Suppressor macrophage (primary cell): Measurements from ENCODE around the gene SIPA1L3.
"Not testable (repeated sequence)": the region's sequence is repeated elsewhere in the genome, so short reads cannot be mapped to it uniquely, and the experiment has no call there.

Experiments used
- DNase-seq, 4 experiments: peaks; one replicate each; pipeline ENCODE4 v3.0.0-alpha.2; 2020 to 2022
- total RNA-seq, 17 experiments: gene quantifications; one replicate each; lab custom pipeline; 2026; ENCODE audit warnings: mixed read lengths in 6 of 17, inconsistent platforms in 3 of 17; lab: John Stamatoyannopoulos, UW

SIPA1L3 gene
- 4.5 to 42.2 (median 12.0) reads per million in 17 experiments for total RNA-seq

GRCh38 chr19:37906869-37907734, at the start of gene SIPA1L3:
Gene SIPA1L3 (plus strand): TSS chr19:37907208. CDS start chr19:38081566, 174,358 bp downstream.
- DNase-seq, result peak; percentile 96 to 98 (median 98)

GRCh38 chr19:37864501-37864900, 42.5 kb upstream of the SIPA1L3 start:
- no peak for DNase-seq

GRCh38 chr19:37865930-37866329, 41.1 kb upstream of the SIPA1L3 start:
- not testable (repeated sequence) for DNase-seq

GRCh38 chr19:37867831-37868230, 39.2 kb upstream of the SIPA1L3 start:
- DNase-seq, result no peak

- DNase-seq, result no peak
These were observed 37.2 kb upstream of the SIPA1L3 start for GRCh38 chr19:37869766-37870340.

GRCh38 chr19:37872383-37872782, 34.6 kb upstream of the SIPA1L3 start:
- no peak for DNase-seq

GRCh38 chr19:37874784-37875183, 32.2 kb upstream of the SIPA1L3 start:
- no peak for DNase-seq

- no peak for DNase-seq
These were observed 31.0 kb upstream of the SIPA1L3 start for GRCh38 chr19:37876032-37876431.

- no peak for DNase-seq
These were observed 29.9 kb upstream of the SIPA1L3 start for GRCh38 chr19:37877147-37877546.

- no peak for DNase-seq
These were observed 21.6 kb upstream of the SIPA1L3 start for GRCh38 chr19:37885392-37885791.

GRCh38 chr19:37886571-37886970, 20.4 kb upstream of the SIPA1L3 start:
- no peak for DNase-seq

GRCh38 chr19:37893845-37894575, 13.0 kb upstream of the SIPA1L3 start:
- DNase-seq, result no peak

- no peak for DNase-seq
These were observed 10.8 kb upstream of the SIPA1L3 start for GRCh38 chr19:37896180-37896579.

GRCh38 chr19:37899453-37899852, 7.6 kb upstream of the SIPA1L3 start:
- no peak for DNase-seq

GRCh38 chr19:37899966-37900365, 7.0 kb upstream of the SIPA1L3 start:
- peak; percentile 23 to 66 (median 37) for DNase-seq

GRCh38 chr19:37902668-37903067, 4.3 kb upstream of the SIPA1L3 start:
- DNase-seq, result peak; percentile 80 to 92 (median 89)

GRCh38 chr19:37903096-37903495, 3.9 kb upstream of the SIPA1L3 start:
- DNase-seq, result no peak

- peak in 2 of 4 experiments; percentile 17 to 39 for DNase-seq
These were observed 801 bp upstream of the SIPA1L3 start, which contains the start of gene WDR87 for GRCh38 chr19:37905946-37906868. Gene WDR87 (minus strand): TSS chr19:37906594. CDS start chr19:37898239, 8,355 bp downstream.

- peak in 3 of 4 experiments; percentile 38 to 60 (median 56) for DNase-seq
These were observed 887 bp downstream of the SIPA1L3 start for GRCh38 chr19:37907735-37908455.

GRCh38 chr19:37909661-37910199, 2.7 kb downstream of the SIPA1L3 start:
- DNase-seq, result no peak

GRCh38 chr19:37914908-37915307, 7.9 kb downstream of the SIPA1L3 start:
- peak in 3 of 4 experiments; percentile 17 to 46 (median 21) for DNase-seq
